Activated CD4-positive, alpha-beta T cell treated with anti-CD3 and anti-CD28 coated beads, Interleukin-2, amount 50 U/mL, for 4 hours (primary cell): ENCODE results near the gene ATXN1.
"Not testable (repeated sequence)": the region's sequence is repeated elsewhere in the genome, so short reads cannot be mapped to it uniquely, and the experiment has no call there.

Experiments
- DNase-seq, 2 experiments: peaks; one replicate each; pipeline ENCODE4 v3.0.0-alpha.2; 2020

ATXN1 gene

DNA sequence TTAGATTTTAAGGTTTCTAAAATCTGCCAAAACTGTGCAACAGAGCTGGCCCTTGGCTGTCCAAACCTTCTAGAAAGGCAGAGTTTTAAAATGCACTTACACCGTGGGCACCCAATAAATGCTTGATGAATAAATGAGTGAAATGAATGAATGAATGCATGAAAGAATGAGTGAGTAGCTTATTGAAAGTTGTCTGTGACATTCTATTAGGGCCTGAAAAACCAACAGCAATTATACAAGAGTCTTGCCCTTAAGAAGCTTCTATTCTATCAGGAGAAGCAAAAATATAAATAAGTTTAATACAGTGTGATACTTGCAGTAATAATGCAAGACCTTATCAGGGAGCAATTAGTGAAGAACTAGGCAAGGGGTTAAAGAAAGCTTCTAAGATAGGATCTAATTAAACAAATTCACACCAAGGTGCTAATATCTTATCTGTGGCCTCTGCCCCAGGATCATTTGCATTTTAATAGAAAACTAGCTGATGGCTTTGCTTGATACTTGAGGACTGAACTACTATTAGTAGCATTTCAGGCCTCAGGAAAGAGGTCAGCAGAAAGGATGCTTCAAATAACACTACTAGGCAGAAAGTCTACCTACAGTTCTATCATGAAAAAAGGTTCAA lies 292.2 kb downstream of the ATXN1 start:
- no peak for DNase-seq

DNA sequence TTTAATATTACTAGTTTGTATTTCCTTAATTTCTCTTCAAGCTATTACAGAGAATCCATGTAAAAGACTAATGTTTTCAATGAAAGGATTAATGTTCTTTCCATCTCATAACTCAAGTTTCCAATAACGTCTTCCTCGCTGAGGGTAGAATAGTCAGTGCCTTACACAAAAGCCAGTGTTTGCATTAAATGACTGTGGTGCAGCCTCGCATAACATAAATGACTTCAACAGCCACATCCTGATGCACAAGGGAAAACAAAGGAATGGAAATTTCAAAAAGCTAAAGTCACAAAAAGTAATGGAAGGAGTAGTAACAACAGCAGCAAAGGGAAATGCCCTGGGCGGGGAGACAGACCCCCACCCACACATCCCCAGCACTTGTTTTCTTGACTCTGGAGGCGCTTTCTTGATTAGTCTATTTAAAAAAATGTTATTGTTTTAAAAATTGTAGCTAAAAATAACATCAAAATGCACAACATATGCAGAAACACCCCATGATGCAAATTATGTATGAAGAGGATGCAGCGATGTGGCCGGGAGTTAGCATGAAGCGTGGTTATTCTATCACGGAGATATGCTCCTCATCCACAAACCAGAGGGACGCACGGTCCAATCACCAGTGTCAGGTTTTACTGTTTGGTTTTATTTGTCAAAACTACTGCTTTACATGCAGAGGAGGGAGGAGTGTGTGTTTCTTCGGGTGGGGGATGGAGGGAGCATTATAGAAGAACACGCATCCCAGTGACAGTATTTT lies 294.3 kb downstream of the ATXN1 start:
- DNase-seq, result no peak

DNA sequence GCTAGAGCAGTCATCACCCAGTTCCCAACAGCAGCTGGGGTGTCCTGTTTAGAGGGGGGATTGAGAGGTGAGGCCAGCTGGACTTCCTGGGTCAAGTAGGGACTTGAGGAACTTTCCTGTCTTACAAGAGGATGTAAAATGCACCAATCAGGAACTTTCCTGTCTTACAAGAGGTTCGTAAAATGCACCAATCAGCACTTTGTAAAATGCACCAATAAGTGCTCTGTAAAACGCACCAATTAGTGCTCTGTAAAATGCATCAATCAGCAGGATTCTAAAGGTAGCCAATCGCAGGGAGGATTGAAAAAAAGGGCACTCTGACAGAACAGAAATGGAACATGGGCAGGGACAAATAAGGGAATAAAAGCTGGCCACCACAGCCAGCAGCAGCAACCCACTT lies 297.2 kb downstream of the ATXN1 start:
- DNase-seq, result no peak

DNA sequence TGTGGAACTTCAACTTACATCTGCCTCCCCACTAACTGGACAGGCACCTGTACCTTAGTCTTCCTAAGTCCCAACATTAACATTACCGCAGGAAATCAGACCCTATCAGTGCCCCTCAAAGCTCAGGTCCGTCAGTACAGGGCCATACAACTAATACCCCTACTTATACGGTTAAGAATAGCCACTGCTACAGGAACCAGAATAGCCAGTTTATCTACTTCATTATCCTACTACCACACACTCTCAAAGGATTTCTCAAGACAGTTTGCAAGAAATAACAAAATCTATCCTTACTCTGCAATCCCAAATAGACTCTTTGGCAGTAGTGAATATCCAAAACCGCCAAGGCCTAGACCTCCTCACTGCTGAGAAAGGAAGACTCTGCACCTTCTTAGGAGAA lies 298.0 kb downstream of the ATXN1 start:
- not testable (repeated sequence) for DNase-seq

DNA sequence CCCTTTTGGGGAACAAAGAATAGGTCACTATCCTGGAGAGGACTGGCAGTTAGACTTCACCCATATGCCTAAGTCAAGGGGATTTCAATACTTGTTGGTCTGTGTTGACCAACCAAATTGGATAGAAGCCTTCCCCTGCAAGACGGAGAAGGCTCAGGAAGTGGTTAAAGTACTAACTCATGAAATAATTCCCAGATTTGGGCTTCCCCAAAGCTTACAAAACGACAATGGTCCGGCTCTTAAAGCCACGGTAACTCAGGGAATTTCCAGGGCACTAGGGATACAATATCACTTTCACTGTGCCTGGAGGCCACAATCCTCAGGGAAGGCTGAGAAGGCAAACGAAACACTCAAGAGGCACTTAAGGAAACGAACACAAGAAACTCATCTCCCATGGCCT lies 299.8 kb downstream of the ATXN1 start:
- DNase-seq, result no peak

DNA sequence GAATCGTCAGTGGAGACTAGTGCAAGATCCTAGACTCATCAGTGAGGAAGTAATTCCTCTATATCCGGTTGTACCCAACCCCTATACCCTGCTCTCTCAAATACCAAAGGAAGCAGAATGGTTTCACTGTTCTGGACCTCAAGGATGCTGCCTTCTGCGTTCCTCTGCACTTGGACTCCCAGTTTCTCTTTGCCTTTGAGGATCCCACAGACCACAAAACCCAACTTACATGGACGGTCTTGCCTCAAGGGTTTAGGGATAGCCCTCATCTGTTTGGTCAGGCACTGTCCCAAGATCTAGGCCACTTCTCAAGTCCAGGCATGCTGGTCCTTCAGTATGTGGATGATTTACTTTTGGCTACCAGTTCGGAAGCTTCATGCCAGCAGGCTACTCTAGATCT lies 301.8 kb downstream of the ATXN1 start:
- not testable (repeated sequence) for DNase-seq

DNA sequence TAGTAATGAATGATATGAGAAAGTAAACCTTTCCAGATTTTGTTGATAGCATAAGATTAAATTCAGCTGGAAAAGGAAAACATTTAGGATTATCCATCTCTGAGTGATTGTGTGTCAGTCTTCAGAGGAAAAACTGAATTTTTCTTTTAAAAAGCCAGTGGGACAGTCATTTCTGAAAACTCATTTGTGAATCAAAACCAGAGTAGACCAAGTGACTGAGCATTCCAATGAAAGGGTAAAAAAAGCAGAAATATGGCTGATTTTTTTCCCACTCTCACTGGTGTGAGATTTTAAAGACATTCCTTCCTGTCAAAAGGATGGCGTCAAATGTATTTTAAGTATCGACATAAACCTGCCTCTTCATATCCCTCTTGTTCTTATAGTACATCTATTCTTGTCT lies 308.9 kb downstream of the ATXN1 start:
- no peak for DNase-seq

DNA sequence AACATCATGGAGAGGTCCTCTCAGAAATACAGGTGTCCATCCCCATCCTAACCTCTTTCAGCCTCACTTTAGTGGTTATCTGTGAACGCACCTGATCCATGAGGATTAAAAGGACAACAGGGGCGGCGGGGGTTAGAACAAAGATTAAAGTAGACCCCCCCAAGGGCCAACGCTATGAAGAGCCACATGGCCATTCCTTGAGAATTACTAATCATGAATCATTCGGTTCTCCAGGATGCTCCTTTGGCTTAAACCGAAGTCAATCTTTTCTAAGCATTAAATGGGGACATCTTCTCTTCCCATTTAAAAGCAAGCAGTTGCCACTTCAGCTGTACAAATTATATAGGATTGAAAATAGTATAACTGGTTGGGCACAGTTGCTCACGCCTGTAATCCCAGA lies 310.4 kb downstream of the ATXN1 start:
- no peak for DNase-seq

DNA sequence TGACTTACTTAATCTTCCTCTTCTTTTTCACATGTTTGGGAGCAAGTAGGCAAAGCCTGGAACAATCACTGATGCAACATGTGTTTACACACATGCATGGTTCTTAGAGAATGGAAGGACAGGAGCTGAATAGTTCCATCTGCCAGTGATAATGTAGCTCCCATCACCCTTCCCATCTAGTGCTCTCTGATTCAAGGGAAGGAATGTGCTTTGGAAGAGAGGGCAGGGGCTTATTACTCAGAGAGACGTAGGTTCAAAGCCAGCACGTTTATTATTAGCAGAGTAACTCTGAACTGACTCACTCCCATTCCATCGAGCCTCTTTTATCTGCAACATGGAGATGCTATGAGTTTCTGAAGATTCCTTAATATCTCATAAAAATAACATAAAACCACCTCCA lies 311.0 kb downstream of the ATXN1 start:
- DNase-seq, result no peak

DNA sequence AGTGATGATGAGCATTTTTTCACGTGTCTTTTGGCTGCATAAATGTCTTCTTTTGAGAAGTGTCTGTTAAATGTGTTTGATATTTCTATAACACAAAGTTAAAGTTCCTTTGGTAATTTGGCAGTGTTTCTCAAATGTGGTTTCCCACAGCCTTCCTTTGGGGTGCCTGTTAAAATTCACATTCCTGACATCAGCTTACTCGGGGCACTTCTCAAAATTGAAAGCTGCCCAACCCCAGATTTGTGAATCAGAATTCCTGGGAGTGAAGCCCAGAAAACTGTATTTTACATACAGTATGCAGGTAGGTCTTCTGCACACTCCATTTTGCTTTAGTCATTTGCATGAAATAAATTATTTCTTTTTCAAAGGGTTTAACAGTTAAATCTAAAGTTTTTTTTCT lies 315.0 kb downstream of the ATXN1 start:
- DNase-seq, result no peak

DNA sequence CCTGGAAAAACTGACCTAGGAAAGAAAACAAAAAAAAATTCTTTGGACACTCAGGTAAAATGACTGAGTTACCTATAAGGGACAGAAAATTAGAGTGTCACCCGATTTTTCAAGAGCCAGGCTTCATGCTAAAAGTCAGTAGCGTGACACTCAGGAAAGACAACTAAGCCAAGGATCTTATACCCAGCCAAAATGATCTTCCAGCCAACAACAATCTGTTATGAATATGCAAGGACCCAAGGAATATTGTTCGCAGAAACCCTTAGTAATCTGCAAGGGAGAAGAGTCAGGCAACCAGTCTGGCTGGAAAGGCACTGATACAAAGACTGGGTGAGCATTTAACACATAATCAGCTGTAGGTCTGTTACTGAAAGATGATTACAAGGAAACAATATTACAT lies 319.2 kb downstream of the ATXN1 start:
- DNase-seq, result no peak

DNA sequence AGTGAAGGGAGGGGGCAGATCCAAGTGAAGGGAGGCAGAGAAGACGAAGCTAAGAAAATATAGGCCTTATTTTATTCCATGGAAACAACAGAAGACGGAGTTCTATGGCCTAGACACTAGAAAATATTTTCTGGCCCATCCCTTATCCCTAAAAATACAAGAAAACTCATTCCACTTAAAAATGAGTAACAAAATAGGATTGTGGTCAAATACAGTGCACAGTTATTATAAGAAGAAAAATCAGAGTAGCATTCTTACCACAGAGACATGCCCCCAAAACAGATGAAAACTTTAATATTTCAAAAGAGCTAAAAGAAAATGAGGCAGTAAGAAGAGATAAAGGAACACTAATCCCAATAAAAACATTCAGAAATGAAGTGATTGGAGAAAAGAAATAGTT lies 320.0 kb downstream of the ATXN1 start:
- DNase-seq, result no peak

DNA sequence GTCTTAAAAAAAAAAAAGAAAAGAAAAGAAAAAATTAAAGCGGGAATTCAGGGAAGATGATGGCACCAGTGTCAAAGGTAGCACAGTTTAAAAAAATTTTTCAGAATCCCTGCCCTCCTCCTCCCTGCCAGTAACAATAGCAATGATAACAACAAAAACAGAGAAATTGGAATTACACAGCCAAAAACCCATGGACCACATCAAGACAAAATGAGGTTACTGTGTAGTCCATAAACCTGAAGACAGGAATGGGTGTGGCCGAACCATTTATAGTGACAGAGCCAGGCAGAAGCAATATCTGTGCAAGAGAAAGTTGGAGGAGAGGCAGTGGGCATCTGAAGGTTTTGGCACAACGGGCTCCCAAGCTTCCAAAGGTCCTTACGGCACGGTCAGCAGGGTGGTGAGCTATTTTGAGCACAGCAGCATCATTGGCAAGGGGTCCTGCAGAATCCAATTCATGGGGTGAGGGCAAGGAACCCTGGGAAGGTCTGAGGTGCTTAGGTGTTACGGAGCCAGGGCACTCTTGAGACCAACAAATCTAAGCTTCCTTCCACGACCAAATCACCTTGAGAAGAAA lies 320.5 kb downstream of the ATXN1 start:
- DNase-seq, result no peak

DNA sequence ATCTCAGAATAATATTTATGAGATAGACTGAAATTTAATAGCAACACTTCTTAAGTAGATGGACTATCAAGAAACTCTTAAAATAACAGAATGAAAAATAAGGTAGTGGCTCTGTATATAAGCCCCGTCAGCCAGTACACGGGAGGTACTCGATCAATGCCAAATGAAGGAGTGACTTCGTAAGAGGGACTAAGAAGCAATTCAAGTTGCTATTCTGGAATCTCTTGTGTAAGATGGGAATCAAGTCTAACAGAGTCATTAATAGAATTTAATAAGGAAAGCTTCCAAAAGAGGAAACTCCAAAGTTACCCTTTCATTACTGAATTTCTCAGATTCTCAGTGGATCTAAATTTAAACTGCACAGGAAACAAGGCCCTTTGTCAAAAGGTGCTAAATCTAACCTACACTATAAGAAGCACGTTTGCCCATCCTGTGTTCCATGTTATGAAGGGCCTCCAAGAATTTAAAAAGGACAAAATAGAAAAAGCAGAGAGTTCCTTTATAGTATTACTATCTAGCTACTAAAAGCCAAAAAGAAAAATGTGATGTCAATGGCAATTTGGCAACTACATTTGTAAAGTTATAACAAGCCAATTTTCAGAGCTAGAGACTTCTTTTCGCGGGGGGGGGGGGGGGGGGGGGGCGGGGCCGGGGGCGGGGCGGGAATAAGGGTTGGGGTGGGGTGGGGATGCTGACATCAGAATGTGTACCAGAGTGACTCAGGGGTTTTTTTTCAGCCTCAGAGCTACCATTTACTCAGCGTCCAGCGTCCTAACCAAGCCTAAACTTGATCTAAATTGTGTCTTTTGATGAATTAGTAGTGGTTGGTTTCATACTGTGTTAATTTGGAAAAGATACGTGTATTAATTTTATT lies 322.3 kb downstream of the ATXN1 start:
- DNase-seq, result no peak

DNA sequence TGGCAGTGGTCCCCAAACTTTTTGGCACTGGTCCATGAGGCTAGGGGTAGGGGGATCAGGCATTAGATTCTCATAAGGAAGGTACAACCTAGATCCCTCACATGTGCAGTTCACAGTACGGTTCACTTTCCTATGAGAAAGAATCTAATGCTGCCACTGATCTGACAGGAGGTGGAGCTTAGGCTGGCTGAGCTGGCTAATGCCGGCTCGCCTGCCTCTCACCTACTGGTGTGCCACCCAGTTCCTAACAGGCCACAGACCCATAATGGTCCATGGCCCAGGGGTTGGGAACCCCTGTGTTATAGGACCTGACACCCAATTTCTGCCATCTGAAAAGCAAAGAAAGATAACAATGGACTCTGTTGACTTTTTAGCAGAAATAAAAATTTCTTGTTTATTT lies 323.3 kb downstream of the ATXN1 start:
- peak; percentile 28 to 29 for DNase-seq

DNA sequence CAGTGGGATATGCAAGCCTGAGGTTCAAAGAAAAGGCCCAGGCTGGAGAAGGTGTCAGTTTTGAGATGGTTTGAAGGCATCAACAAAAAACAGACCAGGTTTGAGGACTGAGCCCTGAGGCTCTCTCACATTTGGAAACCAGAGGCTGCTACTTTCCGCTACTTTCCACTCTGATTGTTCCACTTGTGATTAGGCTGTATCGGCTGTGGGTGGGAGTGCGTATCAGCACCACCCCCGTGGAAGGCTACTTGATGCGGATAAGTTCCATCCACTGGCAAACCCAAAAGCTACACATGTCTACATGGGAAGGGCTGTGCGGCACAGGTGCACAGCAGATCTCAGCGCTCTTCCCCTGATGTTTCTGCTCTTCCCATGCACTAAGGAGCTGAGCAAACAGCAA lies 324.2 kb downstream of the ATXN1 start:
- peak; percentile 31 to 50 for DNase-seq

DNA sequence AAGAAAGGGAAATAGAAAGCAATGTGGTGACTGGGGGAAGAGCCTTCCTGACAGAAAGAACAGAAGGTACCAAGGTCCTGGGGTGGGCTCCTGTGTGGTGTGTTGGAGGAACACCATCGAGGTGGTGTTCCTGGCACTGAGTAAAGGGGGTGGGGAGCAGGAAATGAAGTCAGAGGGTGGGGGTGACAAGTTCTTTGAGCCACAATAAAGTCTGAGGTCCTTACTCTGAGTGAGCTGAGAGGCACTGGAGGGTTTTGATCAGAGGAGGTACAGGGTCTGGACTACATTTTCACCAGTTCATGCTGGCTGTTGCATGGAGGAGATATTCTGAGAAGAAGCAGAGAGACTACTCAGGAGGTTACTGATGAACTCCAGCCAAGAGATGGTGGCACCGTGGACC lies 324.7 kb downstream of the ATXN1 start:
- DNase-seq, result peak; percentile 35 to 43

DNA sequence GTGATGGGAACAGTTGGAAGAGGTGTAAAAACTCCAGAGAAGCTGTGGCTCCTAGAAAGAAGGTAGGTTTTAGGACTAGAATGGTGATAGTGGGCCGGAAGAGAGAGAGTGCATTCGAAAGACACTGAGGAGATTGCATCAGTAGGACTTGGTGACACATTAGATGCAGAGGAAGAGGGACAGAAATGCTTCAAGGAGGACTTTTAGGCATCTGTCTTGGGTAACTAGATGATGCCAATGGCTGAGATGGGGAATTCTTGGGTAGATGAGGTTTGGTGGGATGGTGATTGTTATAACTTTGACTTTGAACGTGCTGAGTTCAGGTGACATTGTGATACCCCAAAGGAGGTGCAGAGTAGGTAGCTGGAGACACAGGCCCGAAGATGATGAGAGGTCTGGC lies 326.4 kb downstream of the ATXN1 start:
- DNase-seq, result no peak

DNA sequence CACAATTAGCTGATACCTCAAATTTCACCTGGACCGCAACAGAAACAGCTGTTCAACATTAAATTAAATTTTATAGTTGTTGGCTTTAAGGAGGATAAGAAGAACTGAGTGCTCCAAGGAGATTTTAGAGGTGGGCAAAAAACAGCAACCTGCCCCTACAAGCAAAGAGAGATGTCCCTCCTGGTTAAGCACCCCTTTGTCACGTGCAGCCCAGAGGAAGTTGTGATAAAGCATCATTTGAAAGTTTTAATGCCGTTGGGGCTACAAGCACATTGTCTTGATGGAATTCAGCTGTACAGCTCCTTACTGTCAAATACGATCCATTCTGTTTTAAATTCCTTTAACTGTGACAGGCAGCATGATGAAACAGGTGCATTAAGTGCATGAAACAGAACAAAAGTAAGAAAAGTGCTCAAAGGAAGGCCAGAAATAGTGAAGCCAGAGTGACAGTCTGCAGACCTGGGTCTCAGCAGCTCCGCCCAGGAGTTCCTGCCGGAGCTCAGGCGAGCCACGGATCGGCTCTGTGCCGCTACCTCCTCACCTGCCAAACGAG lies 327.8 kb downstream of the ATXN1 start:
- no peak for DNase-seq

DNA sequence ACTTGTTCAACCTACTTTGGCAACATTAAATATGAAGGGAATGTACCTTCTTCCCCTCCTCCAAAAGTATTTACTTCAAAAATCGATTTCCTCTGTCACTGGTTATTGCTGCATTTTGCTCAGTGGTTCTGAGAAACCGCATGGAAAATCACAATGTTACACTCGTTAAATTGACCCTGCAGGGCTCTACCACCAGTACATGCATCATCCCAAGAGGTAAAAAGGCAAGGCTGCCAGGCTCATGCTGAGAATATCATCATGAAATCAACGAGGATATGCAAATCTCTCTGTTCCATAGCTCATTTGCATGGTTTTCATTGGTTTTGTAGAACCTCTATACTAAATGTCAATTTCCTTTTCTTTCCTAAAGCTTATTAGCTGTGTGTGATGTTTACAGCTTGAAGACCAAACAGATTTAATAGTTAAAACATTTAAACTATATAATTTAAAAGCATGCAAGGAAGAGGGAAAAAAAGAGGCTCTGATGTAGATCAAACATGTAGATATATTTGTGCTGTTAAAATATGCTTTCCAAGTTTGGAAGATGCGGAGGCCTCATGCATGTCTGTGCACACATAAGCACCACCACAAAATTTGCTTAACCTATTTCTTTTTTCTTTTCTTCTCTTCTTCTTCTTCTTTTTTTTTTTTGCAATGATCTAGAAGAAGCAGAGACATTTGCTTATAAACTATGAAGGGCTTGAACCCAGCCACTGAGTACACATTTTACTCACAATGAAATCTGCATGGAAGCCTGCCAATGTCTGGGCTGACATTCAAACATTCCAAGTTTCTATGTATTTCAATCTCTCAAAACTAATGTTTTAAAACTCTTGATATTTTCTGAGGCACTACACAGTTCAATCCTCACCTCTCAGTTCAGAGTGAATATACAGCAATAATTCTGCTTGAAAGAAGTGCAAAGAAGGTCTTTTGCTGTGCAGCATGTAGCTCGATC lies 328.9 kb downstream of the ATXN1 start:
- no peak for DNase-seq

DNA sequence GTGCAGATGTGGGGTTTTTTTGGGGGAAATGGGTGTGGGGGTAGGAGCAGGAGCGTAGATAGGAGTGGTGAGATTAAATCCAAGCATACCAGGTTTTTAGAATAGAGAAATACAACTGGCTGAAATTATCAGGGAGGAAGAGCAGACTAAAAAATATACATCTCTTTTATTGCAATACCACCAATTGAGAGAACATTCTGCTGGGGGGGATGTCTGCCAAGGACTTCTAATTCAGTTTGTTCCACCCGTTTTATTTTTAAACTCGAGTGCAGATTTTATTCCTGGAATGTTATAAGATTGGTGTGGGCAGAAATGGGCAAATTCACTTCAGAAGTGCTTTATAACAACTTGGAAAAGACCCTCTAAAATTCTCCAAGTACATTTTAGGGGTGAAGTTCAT lies 330.2 kb downstream of the ATXN1 start:
- no peak for DNase-seq
